Loucy (cell line): ENCODE data around the gene RASGRP3.

Experiments
- EZH2phosphoT487 ChIP-seq: fragments of 200-600 bp; IDR thresholded peaks from 2 replicates; pipeline ENCODE4 v1.6.1; 2018; ENCODE audit warnings: antibody characterized with exemption, mild to moderate bottlenecking, moderate library complexity, borderline replicate concordance
- TF ChIP-seq, protein P1 (sequence below): fragments of 200-600 bp; sonication (generic); conservative IDR thresholded peaks from 2 replicates; pipeline ENCODE4 v1.5.1; 2014; ENCODE audit warnings: mild to moderate bottlenecking, antibody characterized with exemption, low read length

GRCh38 chr2:33552758-33553461 is 76.5 kb downstream of the RASGRP3 start:
- TF ChIP-seq, protein P1, sequence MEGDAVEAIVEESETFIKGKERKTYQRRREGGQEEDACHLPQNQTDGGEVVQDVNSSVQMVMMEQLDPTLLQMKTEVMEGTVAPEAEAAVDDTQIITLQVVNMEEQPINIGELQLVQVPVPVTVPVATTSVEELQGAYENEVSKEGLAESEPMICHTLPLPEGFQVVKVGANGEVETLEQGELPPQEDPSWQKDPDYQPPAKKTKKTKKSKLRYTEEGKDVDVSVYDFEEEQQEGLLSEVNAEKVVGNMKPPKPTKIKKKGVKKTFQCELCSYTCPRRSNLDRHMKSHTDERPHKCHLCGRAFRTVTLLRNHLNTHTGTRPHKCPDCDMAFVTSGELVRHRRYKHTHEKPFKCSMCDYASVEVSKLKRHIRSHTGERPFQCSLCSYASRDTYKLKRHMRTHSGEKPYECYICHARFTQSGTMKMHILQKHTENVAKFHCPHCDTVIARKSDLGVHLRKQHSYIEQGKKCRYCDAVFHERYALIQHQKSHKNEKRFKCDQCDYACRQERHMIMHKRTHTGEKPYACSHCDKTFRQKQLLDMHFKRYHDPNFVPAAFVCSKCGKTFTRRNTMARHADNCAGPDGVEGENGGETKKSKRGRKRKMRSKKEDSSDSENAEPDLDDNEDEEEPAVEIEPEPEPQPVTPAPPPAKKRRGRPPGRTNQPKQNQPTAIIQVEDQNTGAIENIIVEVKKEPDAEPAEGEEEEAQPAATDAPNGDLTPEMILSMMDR: no peak
- TF ChIP-seq EZH2phosphoT487: no peak
